Measurements from ENCODE around the gene ARHGAP32.

The ARHGAP32 gene

DNA sequence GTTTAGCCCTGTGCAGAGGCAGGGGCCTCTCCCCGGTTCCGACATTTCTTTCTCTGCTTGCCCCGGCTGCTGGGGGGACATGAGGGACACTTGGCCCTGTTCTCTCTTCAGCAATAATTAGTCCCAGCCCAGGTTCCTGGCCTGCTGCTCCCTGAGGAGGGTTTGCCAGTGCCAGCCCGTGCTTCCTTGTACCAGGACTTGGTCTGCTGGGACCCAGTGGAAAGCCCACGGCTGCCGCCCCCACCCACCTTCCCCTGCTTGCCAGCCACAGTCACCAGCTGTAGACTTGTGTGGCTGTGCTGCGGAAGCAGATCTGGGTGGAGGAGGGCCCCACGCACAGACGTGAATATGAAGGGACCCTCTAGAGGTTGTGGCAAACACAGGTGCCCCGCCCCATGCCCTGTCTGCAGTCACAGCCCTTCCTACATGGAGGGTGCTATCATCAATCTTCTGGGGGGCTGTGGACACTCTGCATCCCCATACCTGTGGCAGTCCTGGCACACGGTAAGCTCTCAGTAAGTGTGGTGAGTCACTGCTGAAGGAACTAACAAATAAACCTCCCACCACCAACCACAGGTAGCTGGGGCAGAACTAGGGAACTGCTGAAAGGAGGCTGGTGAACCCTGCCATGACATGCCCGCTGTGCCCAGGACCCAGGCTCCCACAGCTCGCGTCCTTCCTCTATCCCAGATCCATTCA, 250.4 kb downstream of the ARHGAP32 start:
- H3K4me3 ChIP-seq (ENCODE audit: low read length): no peak overlapping the region
- no peak for DNase-seq (ENCODE audit: low read depth, low spot score)

DNA sequence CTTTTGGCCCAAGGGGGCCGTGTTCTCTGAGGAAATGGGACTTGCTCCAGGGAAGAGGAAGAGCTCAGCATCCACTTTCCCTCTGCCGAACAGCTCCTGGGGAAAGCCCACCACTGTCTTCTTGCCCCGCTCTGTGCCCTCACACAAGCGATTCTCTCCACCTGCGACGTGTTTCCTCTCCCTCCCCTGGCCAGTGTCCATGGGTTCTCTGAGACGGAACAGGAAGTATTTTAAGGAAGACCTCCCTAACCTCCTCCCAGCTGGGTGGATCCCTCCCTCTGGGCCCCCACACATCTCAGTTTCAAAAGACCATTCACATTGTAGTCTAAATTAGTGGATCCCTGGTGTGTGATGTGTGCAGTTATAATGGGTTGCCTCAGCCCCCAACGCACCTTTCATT, 251.0 kb downstream of the ARHGAP32 start:
- DNase-seq (ENCODE audit: low read depth, low spot score): no peak

DNA sequence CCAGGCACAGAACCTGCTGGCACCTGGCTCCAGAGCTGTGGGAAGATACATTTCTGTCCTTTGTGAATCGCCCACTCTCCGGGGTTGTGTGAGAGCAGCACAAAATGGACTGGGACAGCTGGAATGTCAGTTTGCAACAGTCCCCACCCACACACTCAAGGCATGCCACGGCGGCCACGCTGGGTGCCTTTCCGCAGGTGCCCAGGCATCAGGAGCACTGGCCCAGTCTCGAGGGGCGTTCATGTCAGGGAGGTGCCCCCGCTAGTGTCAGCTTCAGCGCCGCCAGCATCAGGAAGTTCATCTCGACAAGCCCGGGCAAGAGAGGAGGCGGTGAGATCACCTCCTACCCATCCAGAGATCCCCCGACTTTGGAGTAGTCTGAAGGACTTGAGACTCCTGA, 251.5 kb downstream of the ARHGAP32 start:
- H3K4me3 ChIP-seq (ENCODE audit: low read length): no peak overlapping the region
- DNase-seq (ENCODE audit: low read depth, low spot score): no peak

More for the DNA sequence above, 251.0 kb downstream of the ARHGAP32 start:
- H3K4me3 ChIP-seq (ENCODE audit: low read length): no peak overlapping the region

DNA sequence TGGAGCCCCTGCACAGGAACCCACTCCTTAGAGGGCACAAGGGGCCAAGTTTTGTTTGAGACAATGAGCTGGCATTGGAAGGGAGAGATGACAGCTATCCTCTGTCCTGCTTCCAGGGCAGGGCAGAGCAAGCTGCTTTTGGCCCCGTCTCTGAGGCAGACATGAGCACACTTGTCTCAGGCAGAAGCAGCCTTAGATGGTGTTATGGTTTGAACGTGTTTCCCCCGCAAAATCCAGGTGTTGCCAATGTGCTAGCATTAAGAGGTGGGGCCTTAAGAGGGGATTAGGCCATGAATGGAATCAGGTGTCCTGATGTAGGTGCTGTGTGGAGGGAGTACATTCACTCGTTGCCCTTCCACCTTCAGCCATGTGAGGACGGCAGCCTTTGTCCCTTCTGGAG, 252.0 kb downstream of the ARHGAP32 start:
- no peak for DNase-seq (ENCODE audit: low read depth, low spot score)
- H3K4me3 ChIP-seq (ENCODE audit: low read length): no peak overlapping the region

DNA sequence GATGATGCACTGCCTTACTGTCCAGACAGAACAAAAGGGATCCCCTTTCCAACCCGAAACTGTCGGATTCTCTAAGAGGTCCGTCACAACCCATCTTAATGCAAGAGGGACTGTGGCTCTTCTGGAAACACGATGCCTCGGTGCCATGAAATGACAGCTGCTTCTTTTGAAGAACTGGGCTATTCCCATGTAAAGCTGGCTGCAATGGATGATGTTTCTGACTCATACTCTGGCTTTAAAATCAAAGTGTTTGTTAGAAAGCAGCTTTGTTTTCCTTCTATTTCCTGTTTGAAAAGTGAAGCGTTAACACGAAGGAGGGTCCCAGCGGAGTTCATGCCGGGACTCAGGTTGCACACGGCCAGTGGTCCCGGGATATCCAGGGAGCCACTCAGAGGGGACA, 252.5 kb downstream of the ARHGAP32 start:
- no peak for DNase-seq (ENCODE audit: low read depth, low spot score)

DNA sequence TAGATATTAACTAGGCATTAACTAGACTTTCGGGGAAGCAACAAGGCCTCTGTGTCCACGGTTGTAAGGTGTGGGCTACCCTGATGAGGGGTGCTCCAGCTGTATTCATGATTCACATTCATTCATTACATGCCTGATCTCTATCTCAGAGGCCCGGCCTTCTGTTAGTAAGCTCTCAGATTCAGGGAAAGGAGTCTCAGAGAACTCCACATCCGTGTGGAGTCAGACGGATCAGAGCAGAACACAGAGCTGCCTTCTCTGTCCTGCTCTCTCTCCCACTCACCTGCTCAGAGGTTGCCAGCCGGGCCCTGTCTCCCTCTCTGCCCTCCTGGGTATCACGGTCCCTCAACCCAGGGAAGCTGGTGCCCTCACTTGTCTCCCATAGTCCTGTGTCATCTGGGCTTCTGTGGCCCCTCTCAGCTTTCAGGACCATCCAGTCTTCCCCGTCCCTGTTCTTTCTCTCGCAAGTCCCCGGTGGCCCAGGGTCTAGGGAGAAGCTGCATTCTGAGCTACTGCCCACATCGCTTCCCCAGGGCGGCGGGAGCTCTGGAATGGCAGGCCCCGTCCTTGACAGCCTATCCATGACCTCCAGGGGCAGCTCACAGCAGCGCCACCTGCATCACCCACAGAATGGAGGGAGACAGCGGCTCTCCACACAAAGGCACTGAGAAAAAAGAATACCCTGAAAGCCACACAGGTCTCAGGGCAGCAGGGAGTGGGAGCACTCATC, 253.8 kb downstream of the ARHGAP32 start:
- H3K4me3 ChIP-seq (ENCODE audit: low read length): no peak overlapping the region
- no peak for DNase-seq (ENCODE audit: low read depth, low spot score)

More for the DNA sequence above, 252.5 kb downstream of the ARHGAP32 start:
- H3K4me3 ChIP-seq (ENCODE audit: low read length): no peak overlapping the region

DNA sequence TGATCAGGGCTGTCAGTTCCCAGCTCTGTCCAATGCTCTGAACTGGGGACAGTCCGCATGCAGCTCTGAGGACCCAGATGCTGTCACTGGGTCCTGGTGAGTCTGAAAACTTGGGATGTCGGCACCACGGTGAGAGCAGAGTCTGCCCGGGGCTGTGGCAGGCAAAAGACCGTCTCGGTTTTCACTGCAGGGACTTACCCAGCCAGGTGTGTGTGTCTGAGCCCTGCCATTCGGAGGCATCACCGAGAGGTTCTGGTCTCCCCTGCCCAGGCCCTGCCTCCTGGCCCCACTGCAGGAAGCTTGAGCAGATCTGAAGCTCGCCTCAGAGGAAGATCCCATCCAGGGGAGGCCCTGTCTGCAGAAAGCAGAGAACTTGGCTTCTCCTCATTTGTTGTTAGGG, 254.6 kb downstream of the ARHGAP32 start:
- no peak overlapping the region for H3K4me3 ChIP-seq (ENCODE audit: low read length)
- no peak for DNase-seq (ENCODE audit: low read depth, low spot score)

DNA sequence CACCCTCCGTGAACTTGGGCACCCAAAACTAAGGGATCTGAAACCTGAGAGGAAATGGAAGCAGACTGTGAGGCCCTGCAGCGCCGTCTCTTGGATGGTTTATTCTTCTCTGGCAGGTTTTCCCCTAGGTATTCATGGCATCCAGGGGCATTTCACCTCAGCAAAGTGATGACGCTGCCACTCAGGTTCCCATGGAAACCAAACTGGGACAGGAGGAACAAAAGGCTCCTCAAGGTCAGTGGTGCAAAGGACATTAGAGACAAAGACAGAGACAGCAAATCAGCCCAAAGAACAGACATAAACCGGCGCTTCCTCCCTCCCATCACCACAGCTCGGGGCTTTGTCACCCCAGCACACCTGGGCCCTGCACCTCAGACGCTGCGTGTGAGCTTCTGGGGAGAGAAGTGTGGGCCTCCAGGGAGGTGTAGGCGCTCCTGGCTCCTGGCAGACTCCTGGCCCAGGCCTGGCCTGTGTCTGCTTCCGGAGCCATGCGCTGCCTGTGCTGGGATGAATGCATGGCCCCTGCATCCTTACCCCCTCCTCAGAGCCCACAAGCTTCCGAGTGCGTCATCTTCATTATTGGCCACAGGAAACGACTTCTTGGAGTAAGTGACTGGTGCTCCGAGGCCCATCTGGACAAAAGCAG, 255.4 kb downstream of the ARHGAP32 start:
- DNase-seq (ENCODE audit: low read depth, low spot score): no peak
- H3K4me3 ChIP-seq (ENCODE audit: low read length): no peak overlapping the region

DNA sequence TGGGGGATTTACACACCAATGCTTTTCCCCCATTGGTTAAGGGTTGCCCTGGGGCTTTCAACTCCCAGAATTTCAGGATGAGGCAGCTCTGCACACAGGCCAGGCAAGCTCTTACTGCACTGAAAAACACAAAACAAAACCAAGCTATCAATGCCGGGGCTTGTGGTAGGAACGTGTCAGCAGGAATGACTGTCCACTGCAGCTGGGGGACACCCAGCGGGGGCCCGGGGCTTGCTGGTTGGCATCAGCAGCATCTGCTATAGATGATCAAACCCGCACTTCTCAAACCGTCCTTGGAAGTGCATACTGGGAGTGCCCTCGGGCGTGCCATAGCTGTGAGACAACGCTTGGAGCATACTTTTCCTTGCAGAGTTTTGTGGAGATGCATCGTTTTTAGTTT, 257.2 kb downstream of the ARHGAP32 start:
- DNase-seq (ENCODE audit: low read depth, low spot score): no peak
- H3K4me3 ChIP-seq (ENCODE audit: low read length): no peak overlapping the region

DNA sequence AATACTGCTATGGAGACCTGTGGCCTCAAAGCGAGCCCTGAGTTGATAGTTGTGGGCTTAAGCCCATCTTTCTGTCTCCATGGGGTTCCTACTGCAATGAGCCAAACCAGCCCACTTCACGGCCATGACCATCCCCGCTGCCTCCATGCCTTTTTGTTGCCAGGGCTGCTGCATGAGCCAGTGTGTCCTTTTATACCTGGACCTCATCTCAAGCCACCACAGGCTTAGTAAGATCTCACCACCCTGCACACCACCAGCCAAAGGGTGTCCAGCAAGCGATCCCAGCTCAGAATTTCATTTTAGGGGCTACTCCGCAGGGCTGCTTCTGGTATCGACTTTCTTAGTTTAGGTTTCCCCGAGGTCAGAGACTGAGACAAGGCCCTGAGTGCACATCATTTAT, 257.8 kb downstream of the ARHGAP32 start:
- H3K4me3 ChIP-seq (ENCODE audit: low read length): no peak overlapping the region
- no peak for DNase-seq (ENCODE audit: low read depth, low spot score)

DNA sequence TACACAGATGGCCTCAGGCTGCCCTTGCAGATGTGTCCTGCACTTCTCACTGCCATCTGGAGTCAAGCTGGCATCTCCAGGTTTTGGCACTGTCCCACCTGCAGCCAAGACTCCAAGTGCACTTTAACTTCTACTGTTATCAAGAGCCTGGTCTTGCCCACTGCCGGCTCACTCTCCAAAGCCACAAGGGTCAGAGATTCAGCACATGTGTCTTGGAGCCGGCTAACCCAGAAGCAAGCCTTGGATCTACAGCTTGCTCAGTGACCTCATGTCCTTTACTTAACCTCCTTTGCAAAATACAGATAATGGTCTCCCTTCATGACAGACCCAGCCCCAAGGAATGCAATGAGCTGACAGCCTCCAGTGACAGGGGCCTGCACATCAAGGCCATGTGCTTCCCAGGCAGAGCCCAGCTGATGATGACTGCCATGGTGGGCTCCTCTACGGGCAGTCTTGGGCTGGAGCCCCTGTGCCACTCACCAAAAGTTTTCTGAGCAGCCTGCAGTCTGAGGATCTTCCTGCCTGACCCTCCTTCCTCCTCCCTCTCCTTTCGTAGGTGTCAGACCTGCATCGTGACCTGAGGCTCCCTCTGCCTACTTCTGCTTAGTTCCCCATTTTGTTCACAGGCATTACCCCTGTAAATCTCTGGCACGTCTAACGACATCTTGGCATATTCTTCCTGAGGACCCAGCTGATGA, 258.5 kb downstream of the ARHGAP32 start:
- no peak overlapping the region for H3K4me3 ChIP-seq (ENCODE audit: low read length)
- no peak for DNase-seq (ENCODE audit: low read depth, low spot score)

DNA sequence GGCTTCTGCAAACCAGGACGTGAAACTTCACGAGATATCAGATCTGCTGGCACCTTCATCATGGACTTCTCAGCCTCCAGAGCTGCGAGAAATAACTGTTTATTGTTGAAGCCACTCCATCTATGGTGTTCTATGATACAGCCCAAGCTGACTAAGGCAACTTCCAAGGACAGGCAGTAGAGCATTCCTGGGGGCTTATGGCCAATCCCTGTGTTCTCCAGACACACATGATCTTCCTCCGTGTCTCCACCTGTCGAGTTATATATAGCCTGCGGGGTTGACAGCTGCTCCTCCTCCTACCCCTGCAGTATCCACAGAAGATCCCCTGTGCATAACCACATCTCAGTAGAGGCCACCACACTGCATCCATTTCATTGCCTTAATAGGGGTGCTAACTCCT, 260.5 kb downstream of the ARHGAP32 start:
- H3K4me3 ChIP-seq (ENCODE audit: low read length): no peak overlapping the region
- DNase-seq (ENCODE audit: low read depth, low spot score): no peak

DNA sequence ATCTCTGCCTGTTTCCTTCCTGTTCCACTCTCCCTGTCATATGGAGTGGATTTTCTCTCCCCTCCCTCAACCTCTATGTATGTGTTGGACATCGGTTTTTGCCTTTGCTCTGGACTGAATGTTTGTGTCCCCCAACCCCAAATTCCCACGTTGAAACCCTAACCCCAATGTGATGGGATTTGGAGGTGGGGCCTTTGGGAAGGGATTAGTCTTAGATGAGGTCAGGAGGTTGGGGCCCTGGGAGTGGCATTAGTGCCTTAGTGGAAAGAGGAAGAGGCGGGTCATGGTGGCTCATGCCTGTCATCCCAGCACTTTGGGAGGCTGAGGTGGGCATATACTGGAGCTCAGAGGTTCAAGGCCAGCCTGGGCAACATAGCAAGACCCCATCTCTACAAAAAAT, 261.1 kb downstream of the ARHGAP32 start:
- no peak for DNase-seq (ENCODE audit: low read depth, low spot score)
- no peak overlapping the region for H3K4me3 ChIP-seq (ENCODE audit: low read length)

DNA sequence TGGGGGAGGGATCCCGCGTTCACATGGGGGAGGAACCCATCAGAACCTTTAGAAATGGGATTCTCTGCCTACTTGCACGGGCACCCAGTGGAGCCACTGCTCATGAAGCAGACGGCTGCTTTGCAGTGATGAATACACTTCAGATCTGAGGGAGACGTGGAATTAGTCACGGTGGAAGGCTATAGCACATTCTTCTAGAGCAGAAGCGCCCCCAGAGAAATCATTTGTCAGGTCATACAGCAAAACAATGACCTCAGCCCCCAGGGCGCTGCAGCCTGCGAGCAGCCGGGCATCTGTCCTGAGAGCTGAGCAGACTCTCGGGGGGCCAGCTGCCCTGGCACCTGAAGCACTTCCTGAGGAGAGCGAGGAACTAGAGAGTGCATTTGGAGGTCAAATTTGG, 262.1 kb downstream of the ARHGAP32 start:
- DNase-seq (ENCODE audit: low read depth, low spot score): no peak

DNA sequence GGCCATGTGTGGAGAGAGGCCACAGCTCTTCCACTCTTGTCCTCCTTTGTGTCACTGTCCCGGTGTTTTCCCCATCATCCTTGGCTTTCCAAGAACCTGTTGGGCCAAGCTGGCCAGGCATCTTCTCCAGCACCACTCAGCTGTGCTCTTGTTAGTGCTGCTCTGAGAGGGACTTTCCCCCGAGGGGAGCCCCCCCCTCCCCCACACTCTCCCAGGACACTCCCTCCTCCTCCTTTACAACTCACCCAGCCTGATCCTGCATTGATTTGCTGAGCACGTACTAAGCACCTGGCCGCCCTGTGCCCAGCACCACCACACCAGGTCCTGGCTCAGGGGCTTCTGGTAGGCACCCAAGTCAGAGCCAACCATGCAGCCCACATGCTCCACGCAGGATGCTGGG, 262.7 kb downstream of the ARHGAP32 start:
- DNase-seq (ENCODE audit: low read depth, low spot score): no peak
- H3K4me3 ChIP-seq (ENCODE audit: low read length): no peak overlapping the region

More for the DNA sequence above, 262.1 kb downstream of the ARHGAP32 start:
- no peak overlapping the region for H3K4me3 ChIP-seq (ENCODE audit: low read length)

DNA sequence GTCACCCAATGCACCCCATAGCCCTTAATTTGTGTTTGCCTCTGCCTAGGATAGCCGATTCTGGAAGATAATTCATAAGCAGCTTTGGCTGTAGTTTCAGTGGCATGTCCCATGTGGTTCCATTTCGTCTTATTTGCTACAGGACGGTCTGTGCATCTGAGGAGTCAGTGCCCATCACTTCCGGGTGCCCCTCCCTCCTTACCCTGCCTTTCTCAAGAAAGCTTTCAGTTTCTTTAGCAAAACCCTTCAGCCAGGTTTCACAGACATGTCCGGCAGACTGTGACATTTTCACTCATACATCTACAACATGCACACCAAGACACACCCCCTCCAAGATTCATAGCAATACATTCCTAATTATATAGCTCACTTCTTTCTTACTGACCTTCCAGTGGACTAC, 263.7 kb downstream of the ARHGAP32 start:
- DNase-seq (ENCODE audit: low read depth, low spot score): no peak
- no peak overlapping the region for H3K4me3 ChIP-seq (ENCODE audit: low read length)

DNA sequence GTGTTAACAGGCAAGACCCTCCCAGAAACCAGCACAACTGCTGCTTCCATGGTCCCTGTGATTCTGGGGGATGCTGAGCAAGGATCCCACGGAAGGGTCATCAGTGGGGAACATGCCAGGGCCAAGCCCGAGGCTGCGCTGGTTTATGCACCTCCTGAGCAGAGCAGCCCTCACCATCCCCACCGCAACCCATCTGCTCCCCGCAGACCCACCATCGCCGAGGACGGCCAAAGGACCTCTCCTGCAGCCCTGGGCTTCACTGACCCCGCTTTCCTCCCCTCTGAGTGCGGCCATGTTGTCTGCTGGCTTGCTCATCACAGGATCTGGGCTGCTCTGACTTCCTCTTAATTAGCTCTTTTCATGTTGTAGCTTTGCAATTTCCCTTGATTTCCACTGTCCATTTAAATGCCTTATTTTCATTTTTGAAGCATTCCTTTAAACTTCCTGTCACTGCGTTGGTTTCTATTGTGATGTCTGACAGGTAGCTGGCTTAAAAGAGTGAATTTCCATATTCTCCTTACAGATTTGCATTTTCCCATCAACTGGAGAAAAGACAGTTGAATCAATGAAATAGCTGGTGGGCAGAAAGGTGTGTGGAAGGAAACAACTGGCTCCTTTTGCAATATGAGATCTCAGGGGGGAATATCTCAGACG, 264.3 kb downstream of the ARHGAP32 start:
- DNase-seq (ENCODE audit: low read depth, low spot score): no peak
- H3K4me3 ChIP-seq (ENCODE audit: low read length): no peak overlapping the region

DNA sequence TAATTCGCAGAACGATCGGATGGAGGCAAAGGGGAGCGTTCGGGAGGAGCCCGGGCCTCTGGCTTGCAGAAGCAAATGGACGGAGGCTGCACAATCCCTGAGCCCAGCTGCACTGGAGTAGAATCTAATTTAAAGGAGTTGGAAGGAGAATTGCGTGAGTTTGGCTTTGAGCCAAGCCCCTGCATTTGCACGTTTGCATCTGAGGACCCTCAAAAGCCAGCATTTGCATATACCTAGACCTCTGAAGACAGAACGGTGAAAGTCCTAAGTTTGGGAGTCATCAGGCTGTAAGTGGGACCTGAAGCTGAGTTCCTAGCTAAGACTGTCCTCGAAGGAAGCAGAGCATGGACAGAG, 265.0 kb downstream of the ARHGAP32 start:
- no peak for DNase-seq (ENCODE audit: low read depth, low spot score)

DNA sequence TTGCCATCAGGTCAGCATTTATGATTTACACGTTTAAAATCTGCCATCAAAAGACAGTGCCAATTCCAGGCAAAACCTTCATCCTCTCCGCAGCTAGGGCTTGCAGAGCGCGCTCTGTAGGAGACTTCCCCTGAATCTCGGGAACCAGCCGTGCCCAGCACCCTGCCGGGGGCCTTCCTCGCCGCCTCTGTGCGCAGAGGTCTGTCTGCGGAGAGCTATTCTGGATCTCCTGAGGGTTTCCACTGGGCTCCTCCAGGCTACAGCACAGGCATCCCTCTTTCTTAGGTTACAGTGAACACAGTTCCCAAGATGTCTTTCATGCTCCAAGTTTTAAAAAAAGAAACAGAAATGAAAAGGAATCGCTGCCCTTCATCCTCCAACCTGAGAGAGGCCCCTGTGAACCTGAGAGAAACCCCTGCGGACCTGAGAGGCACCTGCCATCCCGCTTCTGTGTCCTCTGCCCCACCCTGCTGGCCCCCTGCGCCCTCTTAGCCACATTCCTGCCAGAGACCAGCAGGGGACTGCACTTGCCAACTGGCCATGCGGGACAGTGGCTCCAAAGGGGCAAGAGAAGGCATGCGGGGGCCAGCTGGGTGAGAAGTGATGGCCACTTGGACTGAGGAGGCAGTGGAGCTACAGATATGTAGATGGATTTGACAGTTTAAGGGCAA, 265.6 kb downstream of the ARHGAP32 start:
- no peak overlapping the region for H3K4me3 ChIP-seq (ENCODE audit: low read length)
- DNase-seq (ENCODE audit: low read depth, low spot score): no peak

More for the DNA sequence above, 265.0 kb downstream of the ARHGAP32 start:
- no peak overlapping the region for H3K4me3 ChIP-seq (ENCODE audit: low read length)
